Measurements from ENCODE around the gene NEGR1.

GRCh38 chr1:71792264-71792663, 490.1 kb downstream of the NEGR1 start:
- TF ChIP-seq, protein P1, sequence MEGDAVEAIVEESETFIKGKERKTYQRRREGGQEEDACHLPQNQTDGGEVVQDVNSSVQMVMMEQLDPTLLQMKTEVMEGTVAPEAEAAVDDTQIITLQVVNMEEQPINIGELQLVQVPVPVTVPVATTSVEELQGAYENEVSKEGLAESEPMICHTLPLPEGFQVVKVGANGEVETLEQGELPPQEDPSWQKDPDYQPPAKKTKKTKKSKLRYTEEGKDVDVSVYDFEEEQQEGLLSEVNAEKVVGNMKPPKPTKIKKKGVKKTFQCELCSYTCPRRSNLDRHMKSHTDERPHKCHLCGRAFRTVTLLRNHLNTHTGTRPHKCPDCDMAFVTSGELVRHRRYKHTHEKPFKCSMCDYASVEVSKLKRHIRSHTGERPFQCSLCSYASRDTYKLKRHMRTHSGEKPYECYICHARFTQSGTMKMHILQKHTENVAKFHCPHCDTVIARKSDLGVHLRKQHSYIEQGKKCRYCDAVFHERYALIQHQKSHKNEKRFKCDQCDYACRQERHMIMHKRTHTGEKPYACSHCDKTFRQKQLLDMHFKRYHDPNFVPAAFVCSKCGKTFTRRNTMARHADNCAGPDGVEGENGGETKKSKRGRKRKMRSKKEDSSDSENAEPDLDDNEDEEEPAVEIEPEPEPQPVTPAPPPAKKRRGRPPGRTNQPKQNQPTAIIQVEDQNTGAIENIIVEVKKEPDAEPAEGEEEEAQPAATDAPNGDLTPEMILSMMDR (conservative IDR thresholded peaks at IDR 0.05) = no peak
- no peak for TF ChIP-seq EZH2 (IDR thresholded peaks at IDR 0.05; ENCODE audit: low read depth)

Measured in PC-9 (cell line).